Measurements from ENCODE around the gene ENKD1.
"Not testable (repeated sequence)": the region's sequence is repeated elsewhere in the genome, so short reads cannot be mapped to it uniquely, and the experiment has no call there.

The ENKD1 gene

GRCh38 chr16:67694611-67695010, 28.1 kb upstream of the ENKD1 start:
- Histone ChIP-seq H3K4me2 (ENCODE audit: low read length) (no peak overlapping the region), H3F3A (ENCODE audit: insufficient read depth, low read length) (no peaks in the 10 kb centered on the region), H2AFZ (ENCODE audit: low read length) (no peak overlapping the region), H3K79me2 (ENCODE audit: insufficient read depth, low read length) (peaks cover 3% of the 10 kb centered on the region; the same call in 1 of the 2 replicates), H3K4me1 (ENCODE audit: insufficient read depth, low read length, severe bottlenecking) (peaks cover 35% of the 10 kb centered on the region), H4K20me1 (ENCODE audit: insufficient read depth, low read length) (no peaks in the 10 kb centered on the region), H3K27ac (ENCODE audit: low read depth, low read length, poor library complexity, severe bottlenecking) (no peak overlapping the region), H3K4me3 (ENCODE audit: low read depth, low read length, poor library complexity, severe bottlenecking) (no peak overlapping the region), H3K9me2 (ENCODE audit: low read depth, low read length) (no peaks in the 10 kb centered on the region), H3K9ac (ENCODE audit: low read length) (no peak overlapping the region), H3K27me3 (ENCODE audit: insufficient read depth, low read length) (no peaks in the 10 kb centered on the region), H3K36me3 (ENCODE audit: insufficient read depth, low read length) (peaks cover 24% of the 10 kb centered on the region), H3K9me3 (ENCODE audit: low read length) (no peaks in the 10 kb centered on the region)
- TF ChIP-seq EZH2 (IDR thresholded peaks at IDR 0.05; ENCODE audit: borderline replicate concordance, low read length) (no peak), CTCF (IDR thresholded peaks at IDR 0.05; ENCODE audit: low read length) (no peak)

GRCh38 chr16:67693517-67694285, 27.2 kb upstream of the ENKD1 start:
- not testable (repeated sequence) for H3K9me2 ChIP-seq (ENCODE audit: low read depth, low read length); H2AFZ ChIP-seq (ENCODE audit: low read length); H3K9me3 ChIP-seq (ENCODE audit: low read length); H3K27me3 ChIP-seq (ENCODE audit: insufficient read depth, low read length); H3F3A ChIP-seq (ENCODE audit: insufficient read depth, low read length); H3K79me2 ChIP-seq (ENCODE audit: insufficient read depth, low read length); H4K20me1 ChIP-seq (ENCODE audit: insufficient read depth, low read length); H3K9ac ChIP-seq (ENCODE audit: low read length)
- Histone ChIP-seq H3K4me3 (ENCODE audit: low read depth, low read length, poor library complexity, severe bottlenecking) (peak overlapping the region; percentile 30), H3K4me1 (ENCODE audit: insufficient read depth, low read length, severe bottlenecking) (peaks cover 35% of the 10 kb centered on the region), H3K4me2 (ENCODE audit: low read length) (peak overlapping the region; percentile 51; the same call in 1 of the 2 replicates), H3K27ac (ENCODE audit: low read depth, low read length, poor library complexity, severe bottlenecking) (peak overlapping the region; percentile 80), H3K36me3 (ENCODE audit: insufficient read depth, low read length) (peaks cover 20% of the 10 kb centered on the region; the same call in 1 of the 2 replicates)

GRCh38 chr16:67685388-67686112, 19.0 kb upstream of the ENKD1 start:
- Histone ChIP-seq H3K4me2 (ENCODE audit: low read length) (no peak overlapping the region), H3F3A (ENCODE audit: insufficient read depth, low read length) (no peaks in the 10 kb centered on the region), H3K27me3 (ENCODE audit: insufficient read depth, low read length) (no peaks in the 10 kb centered on the region), H3K79me2 (ENCODE audit: insufficient read depth, low read length) (no peaks in the 10 kb centered on the region), H3K4me3 (ENCODE audit: low read depth, low read length, poor library complexity, severe bottlenecking) (no peak overlapping the region), H3K9ac (ENCODE audit: low read length) (no peak overlapping the region), H3K4me1 (ENCODE audit: insufficient read depth, low read length, severe bottlenecking) (peaks cover 15% of the 10 kb centered on the region), H3K9me3 (ENCODE audit: low read length) (no peaks in the 10 kb centered on the region), H3K27ac (ENCODE audit: low read depth, low read length, poor library complexity, severe bottlenecking) (peak overlapping the region; percentile 59), H2AFZ (ENCODE audit: low read length) (no peak overlapping the region), H4K20me1 (ENCODE audit: insufficient read depth, low read length) (no peaks in the 10 kb centered on the region), H3K9me2 (ENCODE audit: low read depth, low read length) (no peaks in the 10 kb centered on the region), H3K36me3 (ENCODE audit: insufficient read depth, low read length) (peaks cover 36% of the 10 kb centered on the region; the same call in 1 of the 2 replicates)
- TF ChIP-seq CTCF (IDR thresholded peaks at IDR 0.05; ENCODE audit: low read length) = no peak
- TF ChIP-seq EZH2 (IDR thresholded peaks at IDR 0.05; ENCODE audit: borderline replicate concordance, low read length) = no peak
